Spleen (tissue), 11 donors: ENCODE measurements around the gene RTL10. TPM values are rescaled to one million over a fixed set of nuclear protein-coding genes. Genes with fewer than 3 reads are reported as not detected.

Experiments
- DNase-seq: peaks from one replicate; pipeline ENCODE4 v3.0.0-alpha.2; 2020
- H3K27ac ChIP-seq, 8 donors: fragments of 200-600 bp; sonication (generic) in 7 of 8; 1 replicate in 4 of 8; 2 replicates in 4 of 8; pipeline versions ENCODE4 v1.5.0 to v1.8.0; 2016 to 2021; ENCODE audit warnings: inconsistent platforms in 4 of 8, mild to moderate bottlenecking in 4 of 8, moderate library complexity in 1 of 8
- H3K27me3 ChIP-seq, 7 donors: fragments of 200-600 bp; sonication (generic) in 6 of 7; replicated peaks in 1 of 7; 1 replicate in 4 of 7; 2 replicates in 3 of 7; pipeline versions ENCODE4 v1.5.0 to v1.8.0; 2016 to 2021; ENCODE audit warnings: inconsistent platforms in 3 of 7, mild to moderate bottlenecking in 1 of 7
- H3K36me3 ChIP-seq, 6 donors: fragments of 200-600 bp; sonication (generic) in 5 of 6; 1 replicate in 4 of 6; 2 replicates in 2 of 6; pipeline versions ENCODE4 v1.5.0 to v1.8.0; 2016 to 2021; ENCODE audit warnings: inconsistent platforms in 2 of 6
- H3K4me1 ChIP-seq, 6 donors: fragments of 200-600 bp; sonication (generic) in 5 of 6; 1 replicate in 3 of 6; 2 replicates in 3 of 6; pipeline versions ENCODE4 v1.5.0 to v1.8.0; 2016 to 2021; ENCODE audit warnings: inconsistent platforms in 3 of 6
- H3K4me3 ChIP-seq, 8 donors: fragments of 200-600 bp; sonication (generic) in 7 of 8; 1 replicate in 4 of 8; 2 replicates in 4 of 8; pipeline versions ENCODE4 v1.5.0 to v1.8.0; 2016 to 2021; ENCODE audit warnings: inconsistent platforms in 4 of 8, mild to moderate bottlenecking in 4 of 8, moderate library complexity in 2 of 8
- H3K9me3 ChIP-seq, 8 donors: fragments of 200-600 bp; sonication (generic) in 7 of 8; 1 replicate in 4 of 8; 2 replicates in 4 of 8; pipeline versions ENCODE4 v1.5.0 to v1.8.0; 2016 to 2021; ENCODE audit warnings: inconsistent platforms in 4 of 8
- CTCF ChIP-seq, 11 experiments: fragments of 200-600 bp in 7 of 11; fragments of 450-650 bp in 4 of 11; sonication (generic) in 4 of 11; IDR thresholded peaks in 8 of 11; conservative IDR thresholded peaks in 3 of 11; 1 replicate in 7 of 11; 2 replicates in 4 of 11; pipeline versions ENCODE4 v1.4.0 to v1.8.0; 2016 to 2021; ENCODE audit warnings: antibody characterized with exemption in 11 of 11, inconsistent platforms in 4 of 11, mild to moderate bottlenecking in 1 of 11
- POLR2A ChIP-seq, 3 donors: fragments of 450-650 bp; IDR thresholded peaks; one replicate each; pipeline ENCODE4 v1.5.1; 2017; ENCODE audit warnings: antibody characterized with exemption in 3 of 3, mild to moderate bottlenecking in 1 of 3
- POLR2AphosphoS5 ChIP-seq, 3 donors: sonication (generic); formaldehyde crosslinking; IDR thresholded peaks; one replicate each; pipeline ENCODE4 v1.5.1; 2017; ENCODE audit warnings: antibody characterized with exemption in 3 of 3
- WGBS, 5 donors: extraction: QIAGEN DNeasy Blood & Tissue Kit in 3 of 5; methylation state at CpG; one replicate each; pipeline versions ENCODE4 v1.1.5 to v1.1.7; 2013 to 2018; 5-methylcytosine and 5-hydroxymethylcytosine counted together
- intact Hi-C: fragments of 100-400 bp; cut with DNase I; formaldehyde crosslinking; loops from one replicate; pipeline ENCODE4 v1.15.0; 2023; ENCODE audit warnings: low total_unique reads
- polyA plus RNA-seq, 3 donors: library from polyadenylated mRNA; stranded (reverse); fragments of 200-250 nt; gene quantifications; one replicate each; pipeline ENCODE4 v1.2.1, GENCODE V29; 2013
- total RNA-seq, 7 donors: library from RNA; depleted of rRNA in 3 of 7; stranded (reverse); fragments of >200 nt in 3 of 7; fragmentation: NEBNext Ultra II Directional in 4 of 7; extraction: Animal tissue kit (Norgen Biotek cat#: 25700) in 4 of 7; gene quantifications; one replicate each; pipeline versions ENCODE4 v1.1.0 to v1.2.1, GENCODE V29; 2016 to 2021
- donor health status: healthy with polysubstance abuse.
- donor health status: DM: no; HTN: no; CAD: no; lungs with moderate emphysema.
- donor health status: DM: no; HTN: no; CAD: no.
- donor health status: Bipolar disorder and iron deficiency.
- donor health status: healthy.
- donor health status: DM: no; HTN: no; CAD: no.
- donor health status: DM: yes; HTN: yes; CAD: no.

The RTL10 gene
- total and polyA plus RNA-seq, 10 donors, result 8.3 to 22.9 (median 17.8) TPM

- 91 to 95% (median 94%) methylated on average over 21 to 26 of the region's 26 CpGs for WGBS, 5 donors
- no peak overlapping the region for H3K27ac ChIP-seq
- H3K27me3 ChIP-seq, result no peaks in the 10 kb centered on the region
- intact Hi-C loops, result no loop called here
- H3K4me3 ChIP-seq, result no peak overlapping the region
- peaks cover 0 to 61% (median 6%) of the 10 kb centered on the region in 6 donors for H3K36me3 ChIP-seq
- DNase-seq, result peak; percentile 65
- peaks cover 0 to 46% (median 21%) of the 10 kb centered on the region in 6 donors for H3K4me1 ChIP-seq
- TF ChIP-seq POLR2A (IDR thresholded peaks at IDR 0.05) (no peak), POLR2AphosphoS5 (IDR thresholded peaks at IDR 0.05) (no peak), CTCF (IDR thresholded peaks at IDR 0.05 in 8 of 11, conservative IDR thresholded peaks at IDR 0.05 in 3 of 11) (no peak)
- H3K9me3 ChIP-seq, result no peaks in the 10 kb centered on the region
These were observed 28.0 kb upstream of the RTL10 start for GRCh38 chr22:19882446-19883381.

- peaks cover 0 to 29% (median 6%) of the 10 kb centered on the region in 6 donors for H3K4me1 ChIP-seq
- DNase-seq, result peak; percentile 68
- WGBS, 5 donors, result 68 to 80% (median 75%) methylated on average over 27 of the region's 27 CpGs
- no peaks in the 10 kb centered on the region for H3K27me3 ChIP-seq
- intact Hi-C loops, result no loop called here
- H3K27ac ChIP-seq, result no peak overlapping the region
- peaks cover 0 to 63% (median 10%) of the 10 kb centered on the region in 6 donors for H3K36me3 ChIP-seq
- TF ChIP-seq CTCF (IDR thresholded peaks at IDR 0.05 in 8 of 11, conservative IDR thresholded peaks at IDR 0.05 in 3 of 11) (no peak), POLR2A (IDR thresholded peaks at IDR 0.05) (no peak), POLR2AphosphoS5 (IDR thresholded peaks at IDR 0.05) (no peak)
- H3K9me3 ChIP-seq, result no peaks in the 10 kb centered on the region
- H3K4me3 ChIP-seq, result no peak overlapping the region
These were observed 26.3 kb upstream of the RTL10 start for GRCh38 chr22:19880786-19881569.

- Histone ChIP-seq H3K4me1 (peaks cover 0 to 21% (median 4%) of the 10 kb centered on the region in 6 donors), H3K9me3 (no peaks in the 10 kb centered on the region), H3K36me3 (peaks cover 0 to 67% (median 11%) of the 10 kb centered on the region in 6 donors), H3K27me3 (no peaks in the 10 kb centered on the region), H3K27ac (no peak overlapping the region), H3K4me3 (no peak overlapping the region)
- WGBS, 5 donors, result 91 to 94% (median 94%) methylated on average over 11 to 34 of the region's 34 CpGs
- intact Hi-C loops, result no loop called here
- DNase-seq, result peak; percentile 66
- no peak for TF ChIP-seq POLR2AphosphoS5 (IDR thresholded peaks at IDR 0.05)
These were observed 25.5 kb upstream of the RTL10 start for GRCh38 chr22:19879992-19880785.

- intact Hi-C loops, result no loop called here
- no peak for TF ChIP-seq CTCF (IDR thresholded peaks at IDR 0.05 in 8 of 11, conservative IDR thresholded peaks at IDR 0.05 in 3 of 11)
- no peak for TF ChIP-seq POLR2AphosphoS5 (IDR thresholded peaks at IDR 0.05)
- TF ChIP-seq POLR2A (IDR thresholded peaks at IDR 0.05), result no peak
These were observed 24.9 kb upstream of the RTL10 start for GRCh38 chr22:19879643-19879991.

More at GRCh38 chr22:19879643-19879991, 24.9 kb upstream of the RTL10 start:
- Histone ChIP-seq H3K27me3 (no peaks in the 10 kb centered on the region), H3K4me3 (no peak overlapping the region), H3K36me3 (peaks cover 0 to 70% (median 11%) of the 10 kb centered on the region in 6 donors), H3K9me3 (no peaks in the 10 kb centered on the region), H3K27ac (no peak overlapping the region), H3K4me1 (peaks cover 0 to 25% (median 4%) of the 10 kb centered on the region in 6 donors)
- peak; percentile 53 for DNase-seq
- WGBS, 5 donors, result 81 to 91% (median 85%) methylated on average over 3 to 4 of the region's 4 CpGs
